NCI-H2227 (cell line): ENCODE data around the gene ANKLE1.
"Not testable (repeated sequence)": the region's sequence is repeated elsewhere in the genome, so short reads cannot be mapped to it uniquely, and the experiment has no call there.

Experiments used
- DNase-seq: peaks from one replicate; lab custom pipeline; 2025; ENCODE audit not compliant: unreplicated experiment; lab: John Stamatoyannopoulos, UW

ANKLE1 gene

GRCh38 chr19:17246681-17247425 lies 34.8 kb upstream of the ANKLE1 start:
- no peak for DNase-seq

GRCh38 chr19:17248011-17248776 lies 33.5 kb upstream of the ANKLE1 start:
- DNase-seq = no peak

GRCh38 chr19:17249887-17250548 lies 31.7 kb upstream of the ANKLE1 start:
- no peak for DNase-seq

- DNase-seq = no peak
These were observed 27.1 kb upstream of the ANKLE1 start for GRCh38 chr19:17254636-17255035.

- peak; percentile 52 for DNase-seq
These were observed 26.5 kb upstream of the ANKLE1 start for GRCh38 chr19:17255150-17255621.

- no peak for DNase-seq
These were observed 25.6 kb upstream of the ANKLE1 start for GRCh38 chr19:17256130-17256529.

GRCh38 chr19:17259118-17259780 lies 22.5 kb upstream of the ANKLE1 start:
- DNase-seq = peak; percentile 16

- DNase-seq = no peak
These were observed 21.8 kb upstream of the ANKLE1 start for GRCh38 chr19:17259934-17260333.

GRCh38 chr19:17260842-17261325 lies 20.8 kb upstream of the ANKLE1 start:
- peak; percentile 26 for DNase-seq

- DNase-seq = no peak
These were observed 19.1 kb upstream of the ANKLE1 start for GRCh38 chr19:17262557-17262956.

GRCh38 chr19:17263712-17264640 lies 17.7 kb upstream of the ANKLE1 start:
- no peak for DNase-seq

GRCh38 chr19:17264641-17264979 lies 17.1 kb upstream of the ANKLE1 start, which contains the start of gene USHBP1:
Gene USHBP1, minus strand, starts transcription at chr19:17264745. Its CDS starts 446 bp downstream, at chr19:17264299.
- no peak for DNase-seq

GRCh38 chr19:17266026-17266425 lies 15.7 kb upstream of the ANKLE1 start:
- DNase-seq = no peak

- DNase-seq = no peak
These were observed 15.1 kb upstream of the ANKLE1 start for GRCh38 chr19:17266589-17266974.

- peak; percentile 98 for DNase-seq
These were observed 14.5 kb upstream of the ANKLE1 start, which contains the start of gene BABAM1 for GRCh38 chr19:17266975-17267788. Gene BABAM1, plus strand, starts transcription at chr19:17267443. Its CDS starts 1,364 bp downstream, at chr19:17268807.

GRCh38 chr19:17268754-17269153 lies 12.9 kb upstream of the ANKLE1 start:
- no peak for DNase-seq

- DNase-seq = not testable (repeated sequence)
These were observed 6.8 kb upstream of the ANKLE1 start for GRCh38 chr19:17274892-17275291.

- no peak for DNase-seq
These were observed 6.1 kb upstream of the ANKLE1 start for GRCh38 chr19:17275441-17276175.
